Measurements from ENCODE around the gene HK2. TPM values are rescaled to one million over a fixed set of nuclear protein-coding genes. Genes with fewer than 3 reads are reported as not detected.

HK2 gene
- total RNA-seq, 1 donor, result 8.3 TPM

GRCh38 chr2:74873678-74874640, 40.0 kb downstream of the HK2 start:
- Histone ChIP-seq H3K27me3 (ENCODE audit: insufficient read depth, low read length) (no peaks in the 10 kb centered on the region), H3K9me3 (ENCODE audit: low read depth, low read length) (no peaks in the 10 kb centered on the region), H3K4me1 (ENCODE audit: insufficient read depth, low read length) (peaks cover 60% of the 10 kb centered on the region), H3K4me3 (ENCODE audit: low read length) (no peak overlapping the region)

DNA sequence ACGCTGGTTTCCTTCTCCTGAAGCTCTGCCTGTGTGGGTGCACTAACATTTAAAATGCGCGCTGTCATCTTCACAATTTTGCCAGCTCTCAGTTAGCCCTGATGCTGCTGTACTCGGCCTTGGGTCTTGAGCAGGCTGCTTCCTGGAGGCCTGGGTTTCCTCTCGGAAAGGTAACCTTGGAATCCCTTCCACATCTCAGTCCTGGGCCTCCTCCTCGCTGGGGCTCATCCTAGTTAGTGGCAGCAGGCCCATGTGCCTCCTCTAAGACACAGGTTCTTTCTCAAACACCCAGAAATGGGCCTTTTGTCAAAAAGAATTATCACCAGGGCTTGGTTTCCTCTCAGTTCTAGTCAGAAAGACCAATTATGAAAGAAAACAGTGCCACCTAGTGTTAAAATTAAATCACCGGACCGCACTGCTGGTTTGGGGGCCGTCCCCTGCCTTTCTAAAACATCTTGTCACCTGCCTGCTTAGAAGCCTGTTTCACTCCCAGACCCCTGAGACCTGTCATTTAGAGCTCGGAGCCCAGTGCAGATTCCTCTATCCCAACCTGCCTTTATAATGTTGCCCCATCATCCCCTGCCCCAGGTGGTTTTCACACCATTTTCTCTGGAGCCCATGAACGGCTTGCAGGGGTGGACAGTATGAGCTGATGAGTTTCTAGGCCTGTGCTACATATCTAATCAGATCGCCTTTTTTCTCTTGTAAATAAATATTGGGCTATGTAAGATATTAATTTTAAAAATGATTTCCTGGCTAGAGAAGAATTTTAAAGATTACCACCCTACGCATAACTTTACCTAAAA, 42.4 kb downstream of the HK2 start:
- H3K4me1 ChIP-seq (ENCODE audit: insufficient read depth, low read length), result peaks cover 51% of the 10 kb centered on the region

GRCh38 chr2:74877376-74877775, 43.4 kb downstream of the HK2 start:
- no peak overlapping the region for H3K4me3 ChIP-seq (ENCODE audit: low read length)
- H3K4me1 ChIP-seq (ENCODE audit: insufficient read depth, low read length), result peaks cover 40% of the 10 kb centered on the region
- no peaks in the 10 kb centered on the region for H3K9me3 ChIP-seq (ENCODE audit: low read depth, low read length)
- H3K27me3 ChIP-seq (ENCODE audit: insufficient read depth, low read length), result no peaks in the 10 kb centered on the region

More for the DNA sequence above, 42.4 kb downstream of the HK2 start:
- Histone ChIP-seq H3K9me3 (ENCODE audit: low read depth, low read length) (no peaks in the 10 kb centered on the region), H3K27me3 (ENCODE audit: insufficient read depth, low read length) (no peaks in the 10 kb centered on the region), H3K4me3 (ENCODE audit: low read length) (no peak overlapping the region)

- H3K9me3 ChIP-seq (ENCODE audit: low read depth, low read length), result no peaks in the 10 kb centered on the region
- peaks cover 36% of the 10 kb centered on the region for H3K4me1 ChIP-seq (ENCODE audit: insufficient read depth, low read length)
- H3K4me3 ChIP-seq (ENCODE audit: low read length), result no peak overlapping the region
- no peaks in the 10 kb centered on the region for H3K27me3 ChIP-seq (ENCODE audit: insufficient read depth, low read length)
Measured at GRCh38 chr2:74877781-74878433, 44.0 kb downstream of the HK2 start.

DNA sequence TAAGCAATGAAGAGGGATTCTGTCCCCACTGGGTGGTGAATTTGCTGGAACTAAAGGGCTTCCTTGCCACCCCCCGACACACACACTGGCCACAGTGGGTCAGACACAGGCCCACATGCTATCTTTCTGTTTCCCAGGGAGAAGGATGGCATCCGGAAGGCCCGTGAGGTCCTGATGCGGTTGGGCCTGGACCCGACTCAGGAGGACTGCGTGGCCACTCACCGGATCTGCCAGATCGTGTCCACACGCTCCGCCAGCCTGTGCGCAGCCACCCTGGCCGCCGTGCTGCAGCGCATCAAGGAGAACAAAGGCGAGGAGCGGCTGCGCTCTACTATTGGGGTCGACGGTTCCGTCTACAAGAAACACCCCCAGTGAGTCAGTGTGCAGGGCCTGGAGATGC, 44.6 kb downstream of the HK2 start:
- Histone ChIP-seq H3K27me3 (ENCODE audit: insufficient read depth, low read length) (no peaks in the 10 kb centered on the region), H3K9me3 (ENCODE audit: low read depth, low read length) (no peaks in the 10 kb centered on the region), H3K4me1 (ENCODE audit: insufficient read depth, low read length) (peaks cover 30% of the 10 kb centered on the region), H3K4me3 (ENCODE audit: low read length) (no peak overlapping the region)

GRCh38 chr2:74880054-74880728, 46.3 kb downstream of the HK2 start:
- H3K4me3 ChIP-seq (ENCODE audit: low read length), result no peak overlapping the region
- H3K9me3 ChIP-seq (ENCODE audit: low read depth, low read length), result no peaks in the 10 kb centered on the region
- no peaks in the 10 kb centered on the region for H3K27me3 ChIP-seq (ENCODE audit: insufficient read depth, low read length)
- peaks cover 14% of the 10 kb centered on the region for H3K4me1 ChIP-seq (ENCODE audit: insufficient read depth, low read length)

DNA sequence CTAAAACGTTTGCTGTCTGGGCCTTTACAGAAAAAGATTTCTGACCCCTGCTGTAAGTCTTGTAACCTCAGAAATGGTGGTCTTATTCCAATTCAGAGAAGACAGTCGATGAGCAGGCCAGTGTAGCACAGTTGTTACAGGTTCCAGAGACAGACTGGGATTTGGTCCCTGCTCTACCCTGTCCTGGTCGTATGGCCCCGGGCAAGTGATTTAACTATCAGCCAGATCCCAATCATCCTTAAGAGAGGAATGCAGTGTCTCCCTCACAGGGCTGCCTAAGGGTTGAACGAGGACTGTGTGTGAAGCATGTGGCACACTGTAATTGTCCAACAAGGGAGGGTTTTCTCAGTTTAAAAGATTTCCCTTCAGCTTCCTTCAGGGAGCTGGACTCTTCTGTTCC, 47.2 kb downstream of the HK2 start:
- no peak overlapping the region for H3K4me3 ChIP-seq (ENCODE audit: low read length)
- H3K9me3 ChIP-seq (ENCODE audit: low read depth, low read length), result no peaks in the 10 kb centered on the region
- H3K4me1 ChIP-seq (ENCODE audit: insufficient read depth, low read length), result peaks cover 4% of the 10 kb centered on the region
- H3K27me3 ChIP-seq (ENCODE audit: insufficient read depth, low read length), result no peaks in the 10 kb centered on the region

GRCh38 chr2:74881626-74882298, 47.8 kb downstream of the HK2 start:
- Histone ChIP-seq H3K27me3 (ENCODE audit: insufficient read depth, low read length) (no peaks in the 10 kb centered on the region), H3K4me3 (ENCODE audit: low read length) (no peak overlapping the region), H3K4me1 (ENCODE audit: insufficient read depth, low read length) (no peaks in the 10 kb centered on the region), H3K9me3 (ENCODE audit: low read depth, low read length) (no peaks in the 10 kb centered on the region)

DNA sequence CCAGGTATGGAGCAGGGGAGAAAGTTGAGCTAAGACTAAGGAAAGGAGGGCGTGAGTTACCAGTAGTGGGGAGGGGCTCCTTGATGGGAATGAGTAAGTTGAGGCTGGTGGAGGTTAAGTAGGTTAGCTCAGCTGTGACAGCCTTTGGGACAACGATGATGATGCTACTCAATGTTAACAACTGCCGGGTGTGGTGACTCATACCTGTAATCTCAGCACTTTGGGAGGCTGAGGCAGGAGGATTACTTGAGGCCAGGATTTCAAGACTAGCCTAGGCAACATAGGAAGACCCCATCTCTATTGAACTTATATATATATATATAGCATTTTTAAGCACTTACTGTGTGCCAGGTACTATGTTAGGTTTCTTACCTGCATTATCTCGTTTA, 48.4 kb downstream of the HK2 start:
- Histone ChIP-seq H3K4me3 (ENCODE audit: low read length) (no peak overlapping the region), H3K4me1 (ENCODE audit: insufficient read depth, low read length) (no peaks in the 10 kb centered on the region), H3K9me3 (ENCODE audit: low read depth, low read length) (no peaks in the 10 kb centered on the region), H3K27me3 (ENCODE audit: insufficient read depth, low read length) (no peaks in the 10 kb centered on the region)

- Histone ChIP-seq H3K4me1 (ENCODE audit: insufficient read depth, low read length) (no peaks in the 10 kb centered on the region), H3K4me3 (ENCODE audit: low read length) (no peak overlapping the region), H3K9me3 (ENCODE audit: low read depth, low read length) (no peaks in the 10 kb centered on the region), H3K27me3 (ENCODE audit: insufficient read depth, low read length) (no peaks in the 10 kb centered on the region)
Measured at GRCh38 chr2:74883011-74883410, 49.1 kb downstream of the HK2 start.

GRCh38 chr2:74884118-74884762, 50.3 kb downstream of the HK2 start:
- Histone ChIP-seq H3K9me3 (ENCODE audit: low read depth, low read length) (no peaks in the 10 kb centered on the region), H3K27me3 (ENCODE audit: insufficient read depth, low read length) (no peaks in the 10 kb centered on the region), H3K4me1 (ENCODE audit: insufficient read depth, low read length) (no peaks in the 10 kb centered on the region), H3K4me3 (ENCODE audit: low read length) (no peak overlapping the region)

- Histone ChIP-seq H3K9me3 (ENCODE audit: low read depth, low read length) (no peaks in the 10 kb centered on the region), H3K4me3 (ENCODE audit: low read length) (no peak overlapping the region)
Measured at GRCh38 chr2:74884866-74885265, 50.9 kb downstream of the HK2 start.

DNA sequence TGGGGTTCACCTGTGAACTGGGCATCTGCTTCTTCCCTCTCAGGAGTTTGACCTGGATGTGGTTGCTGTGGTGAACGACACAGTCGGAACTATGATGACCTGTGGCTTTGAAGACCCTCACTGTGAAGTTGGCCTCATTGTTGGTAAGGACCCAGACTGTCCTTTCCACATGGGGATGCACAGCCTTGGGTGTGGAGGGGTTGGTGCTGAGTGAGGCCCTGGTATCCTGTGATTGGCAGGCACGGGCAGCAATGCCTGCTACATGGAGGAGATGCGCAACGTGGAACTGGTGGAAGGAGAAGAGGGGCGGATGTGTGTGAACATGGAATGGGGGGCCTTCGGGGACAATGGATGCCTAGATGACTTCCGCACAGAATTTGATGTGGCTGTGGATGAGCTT, 52.3 kb downstream of the HK2 start:
- H3K27me3 ChIP-seq (ENCODE audit: insufficient read depth, low read length), result no peaks in the 10 kb centered on the region
- H3K9me3 ChIP-seq (ENCODE audit: low read depth, low read length), result no peaks in the 10 kb centered on the region
- H3K4me3 ChIP-seq (ENCODE audit: low read length), result no peak overlapping the region
- H3K4me1 ChIP-seq (ENCODE audit: insufficient read depth, low read length), result no peaks in the 10 kb centered on the region

More at GRCh38 chr2:74884866-74885265, 50.9 kb downstream of the HK2 start:
- Histone ChIP-seq H3K4me1 (ENCODE audit: insufficient read depth, low read length) (no peaks in the 10 kb centered on the region), H3K27me3 (ENCODE audit: insufficient read depth, low read length) (no peaks in the 10 kb centered on the region)

- H3K27me3 ChIP-seq (ENCODE audit: insufficient read depth, low read length), result no peaks in the 10 kb centered on the region
- H3K4me1 ChIP-seq (ENCODE audit: insufficient read depth, low read length), result no peaks in the 10 kb centered on the region
- no peak overlapping the region for H3K4me3 ChIP-seq (ENCODE audit: low read length)
- H3K9me3 ChIP-seq (ENCODE audit: low read depth, low read length), result no peaks in the 10 kb centered on the region
Measured at GRCh38 chr2:74886811-74887210, 52.9 kb downstream of the HK2 start.

Measured in mononuclear cell (primary cell).